KBM-7 (cell line): ENCODE results near the gene MLC1.

Experiments
- DNase-seq: peaks from one replicate; pipeline ENCODE4 v3.0.0-alpha.2; 2015
- in situ Hi-C: fragments of 300-500 bp; cut with MboI; formaldehyde crosslinking; loops from 2 replicates; pipeline ENCODE4 v1.14.3; 2020; ENCODE audit warnings: low sequenced_read_pairs, low pct_unique_long_range_greater_than_20kb, mixed read lengths

Gene MLC1

DNA sequence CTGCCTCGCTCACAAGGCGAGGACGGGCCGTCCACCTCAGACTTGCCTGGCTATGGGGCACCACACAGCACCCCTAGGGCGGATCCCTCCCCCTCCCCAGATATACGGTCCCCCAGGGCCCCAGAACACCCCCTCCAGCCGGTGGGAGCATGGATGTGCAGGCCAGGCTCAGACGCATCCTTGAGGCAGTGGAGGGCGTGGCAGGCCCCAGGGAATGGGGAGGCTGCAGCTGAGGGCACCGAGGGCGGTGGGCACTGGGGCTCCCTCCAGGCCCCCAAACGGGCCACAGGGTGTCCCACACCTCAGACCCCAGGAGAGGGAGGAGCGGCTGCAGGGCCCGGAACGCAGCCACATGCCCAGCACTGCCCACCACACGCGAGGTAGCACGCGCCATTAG, 39.2 kb downstream of the MLC1 start:
- DNase-seq = no peak
- in situ Hi-C loops = loop anchor here (25.0 kb wide), 1 partner anchor 284 kb away; no protein-coding TSS in a partner anchor

DNA sequence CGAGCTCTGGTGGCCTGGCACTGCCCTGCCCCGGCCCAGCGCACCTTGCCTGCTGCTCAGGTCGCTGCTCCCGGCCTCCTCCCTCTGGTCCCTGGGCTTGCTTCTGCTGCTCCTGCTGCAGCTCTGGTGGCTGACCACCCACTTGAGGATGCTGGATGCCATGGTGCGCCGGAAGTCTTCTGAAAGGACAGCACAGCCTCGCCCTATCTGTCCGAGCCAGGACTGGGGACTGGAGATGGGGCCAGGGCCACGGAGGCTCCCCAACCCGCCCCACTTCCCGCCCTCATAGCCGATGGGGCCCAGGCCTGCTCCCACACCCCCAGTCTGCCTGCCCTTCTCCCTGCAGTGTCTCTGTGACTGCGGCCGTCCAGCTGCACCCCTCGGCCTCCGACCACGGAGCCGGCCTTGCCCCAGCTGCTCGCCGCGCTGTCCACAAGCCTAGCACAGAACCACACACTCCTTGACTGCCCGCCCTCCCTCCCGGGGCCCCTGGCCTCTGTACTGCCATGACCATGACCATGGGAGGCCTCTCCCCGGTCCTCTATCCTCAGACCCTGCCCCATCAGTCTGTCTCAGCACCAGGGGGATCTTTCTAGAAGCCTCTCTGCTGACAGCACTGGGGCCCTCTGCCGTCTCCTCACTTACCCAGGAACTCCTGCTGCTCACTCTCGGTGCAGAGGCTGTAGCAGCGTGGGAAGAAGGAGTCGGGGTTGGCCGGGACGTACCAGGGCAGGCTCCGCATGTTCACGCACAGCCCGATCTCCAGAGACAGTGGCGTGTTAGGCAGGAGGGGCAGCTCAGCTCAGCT, 39.8 kb downstream of the MLC1 start:
- no peak for DNase-seq
- in situ Hi-C loops = loop anchor here (25.0 kb wide), 1 partner anchor 283 kb away; no protein-coding TSS in a partner anchor

DNA sequence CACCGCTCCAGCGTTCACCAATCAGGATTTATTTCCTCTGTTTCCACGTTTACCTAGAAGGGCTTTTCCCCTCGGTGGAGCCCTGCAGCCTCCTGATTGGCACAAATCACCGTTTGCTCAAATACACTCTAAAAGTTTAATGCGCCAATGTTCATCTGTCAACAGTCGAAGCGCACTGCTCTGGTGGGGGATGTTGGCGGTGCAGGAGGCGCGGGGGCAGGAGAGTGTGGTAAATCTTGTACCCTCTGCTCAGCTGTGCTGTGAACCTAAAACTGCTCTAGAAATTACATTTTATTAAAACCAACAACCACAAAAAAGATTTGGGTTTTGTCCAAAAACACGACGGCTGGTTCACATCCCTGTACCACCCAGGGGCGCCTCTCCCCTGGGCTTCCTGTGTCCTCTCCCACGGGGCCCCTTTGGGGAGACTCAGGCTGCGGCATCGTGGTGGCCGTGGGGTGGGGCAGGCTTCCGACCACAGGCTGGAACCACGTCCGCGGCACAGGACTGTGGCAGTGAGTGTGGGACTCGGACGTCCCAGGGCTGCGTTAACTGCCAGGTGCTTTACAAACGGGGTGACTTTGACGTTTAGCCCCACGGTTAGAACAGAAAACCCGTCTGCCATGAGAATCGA, 40.6 kb downstream of the MLC1 start:
- in situ Hi-C loops = loop anchor here (25.0 kb wide), 1 partner anchor 282 kb away; no protein-coding TSS in a partner anchor
- peak; percentile 43 for DNase-seq

DNA sequence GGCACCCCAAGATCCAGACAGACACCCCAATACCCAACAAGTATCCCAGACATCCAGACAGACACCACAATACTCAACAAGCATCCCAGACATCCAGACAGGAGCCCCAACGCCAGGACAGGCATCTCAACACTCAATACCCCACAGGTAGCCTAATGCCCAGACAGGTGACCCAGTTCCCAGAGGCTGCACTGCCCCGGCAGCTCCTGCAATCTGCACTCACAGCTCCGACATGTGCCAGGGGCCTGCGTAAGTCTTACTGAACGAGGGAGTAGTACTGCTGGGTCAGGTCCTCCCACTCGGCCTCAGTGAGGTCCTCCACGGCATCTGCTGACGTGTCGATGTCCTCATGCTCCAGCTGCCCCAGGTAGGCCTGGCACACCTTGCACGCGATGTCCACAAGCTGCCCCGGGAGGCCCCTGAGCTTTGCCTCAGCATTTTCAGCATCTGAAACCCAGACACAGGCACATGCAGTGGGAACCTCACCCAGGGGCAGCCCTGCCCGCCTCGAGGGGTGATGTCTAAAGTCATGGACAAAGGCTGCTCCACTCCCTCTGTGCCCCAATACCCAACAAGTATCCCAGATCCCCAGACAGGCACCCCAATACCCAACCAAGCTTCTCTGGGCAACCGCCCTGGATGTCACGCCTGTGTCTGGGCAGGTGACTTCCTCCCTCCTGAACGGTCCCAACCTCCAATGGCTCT, 43.7 kb downstream of the MLC1 start:
- no peak for DNase-seq
- in situ Hi-C loops = loop anchor here (25.0 kb wide), 1 partner anchor 279 kb away; no protein-coding TSS in a partner anchor

DNA sequence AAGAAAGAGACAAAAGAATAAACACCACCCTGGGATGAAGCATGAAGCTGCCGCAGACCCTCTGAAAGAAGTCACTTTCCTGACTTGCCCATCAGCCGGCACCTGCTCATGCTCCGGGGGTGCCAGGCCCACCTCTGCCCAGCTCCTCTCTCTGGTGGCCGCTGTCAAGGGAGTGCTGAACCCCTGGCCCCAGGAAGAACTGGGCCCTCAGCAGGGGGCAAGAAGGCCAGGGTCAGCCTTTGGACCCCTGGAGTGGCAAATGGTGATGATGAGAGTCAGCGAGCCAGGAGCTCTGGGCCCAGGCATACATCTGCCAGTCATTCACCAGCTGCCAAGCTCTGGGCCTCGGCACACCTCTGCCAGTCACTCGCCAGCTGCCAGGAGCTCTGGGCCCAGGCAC, 44.5 kb downstream of the MLC1 start:
- no peak for DNase-seq
- in situ Hi-C loops = loop anchor here (25.0 kb wide), 1 partner anchor 278 kb away; no protein-coding TSS in a partner anchor

DNA sequence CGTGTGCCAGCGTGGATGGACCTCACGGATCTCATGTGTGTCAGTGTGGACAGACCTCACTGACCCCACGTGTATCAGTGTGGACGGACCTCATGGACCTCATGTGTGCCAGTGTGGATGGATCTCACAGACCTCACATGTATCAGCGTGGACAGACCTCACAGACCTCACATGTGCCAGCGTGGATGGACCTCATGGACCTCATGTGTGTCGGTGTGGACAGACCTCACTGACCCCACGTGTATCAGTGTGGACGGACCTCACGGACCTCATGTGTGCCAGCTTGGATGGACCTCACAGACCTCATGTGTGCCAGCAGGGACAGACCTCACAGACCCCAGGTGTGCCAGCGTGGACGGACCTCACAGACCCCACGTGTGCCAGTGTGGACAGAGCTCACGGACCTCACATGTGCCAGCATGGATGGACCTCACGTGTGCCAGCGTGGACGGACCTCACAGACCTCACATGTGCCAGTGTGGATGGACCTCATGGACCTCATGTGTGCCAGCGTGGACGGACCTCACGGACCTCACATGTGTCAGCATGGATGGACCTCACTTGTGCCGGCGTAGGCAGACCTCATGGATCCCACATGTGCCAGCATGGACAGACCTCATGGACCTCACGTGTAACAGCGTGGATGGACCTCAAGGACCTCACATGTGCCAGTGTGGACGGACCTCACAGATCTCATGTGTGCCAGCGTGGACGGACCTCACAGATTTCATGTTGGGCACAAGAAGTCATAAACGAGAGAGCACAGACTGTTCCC, 45.4 kb downstream of the MLC1 start:
- no peak for DNase-seq
- in situ Hi-C loops = loop anchor here (25.0 kb wide), 1 partner anchor 278 kb away; no protein-coding TSS in a partner anchor

DNA sequence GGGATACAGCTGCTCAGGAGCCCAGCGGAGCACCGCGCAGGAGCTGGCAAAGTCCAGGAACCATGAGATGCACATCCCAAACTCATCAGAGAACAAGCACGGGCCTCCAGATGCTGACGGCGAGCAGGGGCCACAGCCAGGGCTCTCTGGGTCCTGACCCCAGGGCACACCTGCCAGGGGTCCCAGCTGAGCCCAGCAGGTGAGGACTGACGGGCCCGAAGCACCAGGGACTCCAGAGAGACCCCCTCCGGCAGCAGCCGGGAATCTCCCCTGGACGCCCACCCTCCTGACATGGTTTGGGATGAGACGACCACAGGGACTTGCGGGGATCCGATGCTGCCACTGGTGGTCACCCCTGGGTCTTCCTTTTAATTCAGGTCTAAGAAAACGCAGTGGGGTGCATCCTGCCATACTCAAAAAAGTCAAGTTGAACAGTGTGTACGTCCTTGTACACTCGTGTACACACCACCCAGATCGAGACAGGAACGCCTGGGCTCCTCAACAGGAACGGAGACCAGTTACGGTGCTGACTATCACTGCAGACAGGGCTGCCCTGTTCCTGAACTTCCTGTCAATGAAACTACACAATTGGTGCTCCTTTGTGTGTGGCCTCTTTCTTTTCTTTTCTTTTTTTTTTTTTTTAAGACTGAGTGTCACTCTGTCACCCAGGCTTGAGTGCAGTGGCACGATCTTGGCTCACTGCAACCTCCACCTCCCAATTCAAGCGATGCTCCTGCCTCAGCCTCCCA, 49.1 kb downstream of the MLC1 start:
- in situ Hi-C loops = loop anchor here (25.0 kb wide), 1 partner anchor 274 kb away; no protein-coding TSS in a partner anchor
- no peak for DNase-seq

DNA sequence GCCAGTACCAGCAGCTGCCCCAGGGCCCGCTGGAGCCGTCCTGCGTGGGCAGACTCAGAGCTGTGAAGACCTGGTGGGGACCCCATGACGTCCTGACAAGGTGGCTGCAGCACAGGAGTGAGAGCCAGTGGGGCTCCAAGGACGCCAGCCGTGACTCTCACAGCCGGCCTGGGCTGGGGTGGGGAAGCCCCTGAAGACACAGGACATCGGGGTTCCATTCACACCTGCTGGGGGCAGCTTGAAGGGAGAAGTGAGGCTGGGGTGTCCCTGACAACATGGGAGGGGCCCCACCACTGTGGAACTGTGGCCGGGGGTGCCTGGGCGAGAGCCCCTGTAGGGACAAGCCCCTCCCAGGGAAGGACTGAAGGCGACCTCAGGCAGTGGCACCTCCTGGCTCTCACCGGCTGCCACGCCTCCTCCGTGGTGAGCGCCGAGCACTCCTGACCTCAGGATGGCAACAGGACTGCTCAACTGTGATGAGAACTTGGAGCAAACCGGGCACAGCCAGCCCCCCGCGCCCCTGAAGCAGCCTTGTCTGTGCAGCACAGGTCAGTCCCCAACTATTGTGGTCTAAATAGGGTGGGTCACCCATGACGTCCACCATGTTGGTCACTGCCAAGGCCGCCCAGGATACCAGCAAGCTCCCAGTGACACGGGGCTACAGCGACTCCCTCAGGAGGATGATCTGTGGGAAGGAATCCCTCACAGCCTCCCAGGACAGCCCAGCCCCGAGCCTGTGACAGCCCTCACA, 49.9 kb downstream of the MLC1 start:
- in situ Hi-C loops = loop anchor here (25.0 kb wide), 1 partner anchor 273 kb away; no protein-coding TSS in a partner anchor

DNA sequence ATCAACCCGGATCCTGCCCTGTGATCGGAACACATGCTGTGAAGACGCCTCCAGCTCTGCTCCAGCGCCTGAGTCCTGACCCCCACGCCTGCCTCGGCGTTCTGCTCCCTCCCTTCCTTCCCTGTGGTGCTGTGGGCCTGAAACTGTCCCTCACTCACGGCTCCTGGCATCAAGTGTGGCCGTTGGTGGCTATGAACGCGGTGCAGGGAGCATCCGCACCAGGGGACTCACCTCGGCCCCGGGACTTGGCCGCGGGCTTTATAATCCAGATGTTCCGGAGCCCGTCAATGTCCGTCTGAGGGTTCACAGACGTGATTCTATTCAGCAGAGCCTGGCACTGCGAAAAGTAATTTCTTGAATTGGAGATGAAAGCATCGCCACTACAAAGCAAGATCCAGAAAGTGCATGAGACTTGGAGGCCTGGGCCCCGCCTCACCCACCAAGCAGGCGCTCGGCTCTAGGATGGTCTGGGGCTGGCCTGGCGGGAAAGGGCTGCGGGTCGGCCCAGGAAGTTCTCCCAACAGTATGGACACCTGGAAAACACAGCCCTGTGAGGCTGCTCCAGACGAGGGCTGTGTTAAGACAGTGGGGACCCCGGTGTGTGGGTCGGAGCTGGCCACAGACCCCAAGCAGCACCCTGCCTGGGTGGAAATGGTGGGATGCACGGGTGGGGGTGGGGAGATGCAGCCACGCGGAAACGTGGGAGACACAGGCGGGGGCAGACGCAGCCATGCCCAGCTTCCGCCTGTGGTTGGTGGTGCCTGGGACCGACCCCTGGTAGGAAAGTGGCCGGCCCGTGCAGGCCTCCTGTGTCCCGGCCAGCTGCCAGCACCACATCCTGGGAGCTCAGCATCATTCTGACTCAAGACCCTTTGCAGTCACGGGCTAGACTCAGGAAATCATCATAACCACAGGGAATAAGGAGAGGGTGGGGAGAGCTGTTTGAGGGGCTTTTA, 50.8 kb downstream of the MLC1 start:
- in situ Hi-C loops = loop anchor here (25.0 kb wide), 1 partner anchor 272 kb away; no protein-coding TSS in a partner anchor
- no peak for DNase-seq

More for the DNA sequence above, 49.9 kb downstream of the MLC1 start:
- no peak for DNase-seq

DNA sequence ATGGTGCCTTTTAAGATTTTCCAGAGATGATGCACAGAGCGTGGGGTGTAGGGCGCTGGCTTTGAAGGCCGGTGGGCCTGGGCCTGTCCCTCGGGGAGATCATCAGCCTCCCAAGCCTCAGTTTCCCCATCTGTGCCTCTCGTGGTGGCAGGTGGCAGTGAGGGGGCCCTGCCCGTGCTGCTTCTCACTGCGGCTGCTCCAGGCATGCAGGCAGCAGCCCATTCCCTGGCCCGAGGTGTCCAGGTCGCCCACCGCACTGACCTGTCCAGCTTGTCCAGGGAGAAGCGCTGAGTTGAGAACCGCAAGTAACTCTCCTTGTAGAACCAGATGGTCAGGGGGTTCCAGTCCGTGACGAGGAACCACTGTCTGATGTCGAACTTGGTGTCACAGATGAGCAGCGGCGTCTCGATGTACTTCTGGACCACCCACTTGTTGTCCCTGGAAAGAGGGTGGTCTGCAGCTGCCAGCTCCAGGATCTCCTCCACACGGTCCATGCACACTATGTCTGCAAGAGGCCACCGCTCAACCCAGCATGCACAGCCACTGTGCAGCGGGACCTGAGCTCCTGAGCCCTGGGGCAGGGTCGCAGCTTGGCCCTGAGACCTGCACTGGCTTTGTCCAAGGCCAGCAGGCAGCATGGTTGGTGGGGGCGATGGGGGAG, 52.2 kb downstream of the MLC1 start:
- in situ Hi-C loops = loop anchor here (25.0 kb wide), 1 partner anchor 271 kb away; no protein-coding TSS in a partner anchor
- no peak for DNase-seq

DNA sequence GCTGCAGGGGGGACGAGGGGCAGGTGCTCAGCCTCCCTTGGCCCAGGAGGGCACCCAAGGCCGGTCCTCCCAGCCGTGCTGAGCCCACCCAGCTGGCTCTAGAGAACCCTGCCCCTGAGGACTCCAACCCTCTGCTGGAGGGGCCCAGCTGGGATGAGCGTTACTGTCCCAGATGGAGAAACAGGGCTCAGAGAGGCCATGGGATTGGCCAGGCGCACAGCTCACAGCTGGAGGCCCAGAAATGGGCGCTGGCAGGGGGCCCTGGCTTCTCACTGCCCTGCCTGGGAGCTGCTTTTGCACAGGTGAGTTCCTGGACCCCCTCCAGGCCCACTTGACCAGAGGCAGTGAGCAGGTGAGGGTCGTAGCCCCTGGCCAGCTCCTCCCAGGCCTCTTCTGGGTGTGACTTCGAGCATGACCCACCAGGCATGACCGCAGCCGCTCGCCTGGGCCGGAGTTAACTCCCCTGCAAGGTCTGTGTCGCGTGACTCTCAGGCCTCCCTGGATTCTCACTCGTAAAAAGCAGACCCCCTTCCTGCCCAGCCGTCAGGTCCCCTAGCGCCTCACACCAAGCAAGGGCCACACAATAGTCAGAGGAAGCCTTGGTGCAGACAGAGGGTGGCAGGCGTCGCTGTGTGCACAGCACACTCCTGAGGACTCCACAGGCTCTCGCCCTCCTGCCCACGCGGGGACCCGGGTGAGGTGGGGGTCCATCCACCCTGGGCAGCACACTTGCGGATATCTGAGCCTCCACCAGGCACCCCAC, 52.9 kb downstream of the MLC1 start:
- in situ Hi-C loops = loop anchor here (25.0 kb wide), 1 partner anchor 270 kb away; no protein-coding TSS in a partner anchor

DNA sequence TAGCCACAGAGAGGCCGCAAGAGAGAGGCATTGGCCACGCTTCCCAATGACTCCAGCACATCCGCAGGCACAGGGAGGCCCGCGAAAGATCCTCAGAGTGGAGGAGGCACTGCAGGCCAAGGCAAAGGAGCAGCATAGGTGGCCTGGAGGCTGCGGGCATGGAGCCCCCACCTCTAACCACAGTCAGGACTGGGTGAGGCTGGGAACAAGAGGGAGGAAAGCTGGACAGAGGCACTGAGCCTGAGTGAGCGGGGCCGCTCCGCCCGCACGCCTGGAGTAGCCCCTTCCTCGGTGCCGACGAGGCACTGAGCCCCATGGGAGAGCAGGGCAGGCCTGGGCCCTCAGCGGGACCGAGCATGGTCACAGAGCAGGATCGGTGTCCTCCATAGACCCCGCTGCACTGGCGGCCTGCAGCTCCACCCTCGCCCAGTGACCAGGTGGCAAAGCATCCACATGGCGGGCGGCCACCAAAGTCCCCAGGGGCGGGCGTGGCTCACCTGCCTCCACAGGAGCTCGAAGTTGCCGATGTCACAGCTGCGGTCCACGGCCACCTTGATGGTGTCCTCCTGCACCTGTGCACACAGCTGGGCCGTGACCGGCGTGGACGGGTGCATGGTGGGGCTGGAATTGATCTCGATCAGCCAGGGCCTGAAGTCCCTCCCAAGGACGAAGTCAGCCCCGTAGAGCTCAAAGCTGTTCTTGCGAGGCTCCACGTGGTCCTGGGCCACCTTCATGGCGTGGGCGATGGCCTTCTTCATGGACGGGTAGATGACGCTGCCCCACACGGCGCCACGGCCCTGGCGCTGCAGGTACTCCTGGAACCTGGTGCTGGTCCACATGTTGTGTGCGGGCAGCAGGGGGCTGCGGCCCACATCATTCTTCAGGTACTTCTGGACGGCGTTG, 53.8 kb downstream of the MLC1 start:
- in situ Hi-C loops = loop anchor here (25.0 kb wide), 1 partner anchor 269 kb away; no protein-coding TSS in a partner anchor
- DNase-seq = no peak

More for the DNA sequence above, 52.9 kb downstream of the MLC1 start:
- no peak for DNase-seq

DNA sequence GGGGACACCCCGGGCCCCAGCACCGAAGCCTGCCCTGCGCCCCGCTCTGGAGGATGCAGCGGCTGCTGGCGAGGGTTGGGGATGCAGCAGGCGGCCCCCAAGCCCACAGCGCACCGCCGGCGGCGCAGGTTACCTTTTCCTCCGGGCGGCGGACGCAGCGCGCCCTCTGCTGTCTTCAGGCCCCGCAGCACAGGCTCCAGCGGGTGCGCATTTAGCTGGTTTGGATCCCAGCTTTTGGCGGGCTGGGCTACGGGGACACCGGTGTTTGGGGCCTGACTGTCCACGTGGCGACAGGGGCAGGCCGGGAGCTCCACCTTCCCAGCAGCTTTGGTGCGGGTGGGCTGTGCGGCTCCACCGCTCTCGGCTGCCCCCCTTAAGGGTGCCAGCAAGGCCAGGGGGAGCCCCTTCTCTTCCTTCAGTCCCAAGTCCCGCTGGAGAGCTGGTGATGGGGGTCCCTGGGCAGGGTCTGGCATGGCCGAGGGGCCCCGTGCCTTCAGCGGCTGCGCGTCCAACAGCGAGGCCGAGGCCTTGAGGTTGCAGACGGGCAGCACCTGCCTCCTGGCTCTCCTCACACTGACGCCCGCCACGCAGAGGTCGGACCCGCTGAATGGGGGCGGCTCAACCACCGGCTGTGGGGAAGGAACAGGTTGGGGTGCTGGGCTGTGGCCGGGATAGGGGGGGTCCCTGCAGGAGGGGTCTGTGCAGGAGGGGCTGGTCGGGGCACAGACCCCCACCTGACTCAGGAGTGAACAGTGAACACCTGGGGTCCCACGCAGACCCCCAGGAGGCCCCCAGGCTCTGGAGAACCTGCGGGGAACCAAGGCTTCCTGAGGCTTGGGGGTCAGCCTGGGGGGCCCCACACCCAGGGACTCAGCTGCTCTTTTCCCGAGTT, 54.7 kb downstream of the MLC1 start:
- DNase-seq = peak; percentile 74

More for the DNA sequence above, 54.7 kb downstream of the MLC1 start:
- in situ Hi-C loops = loop anchor here (25.0 kb wide), 1 partner anchor 268 kb away; no protein-coding TSS in a partner anchor
